Ectodermal cell (in vitro differentiated cells): ENCODE data around the gene KRT86.
"Not testable (repeated sequence)": the region's sequence is repeated elsewhere in the genome, so short reads cannot be mapped to it uniquely, and the experiment has no call there.

Experiments used
- H3K27ac ChIP-seq: 2 replicates; pipeline ENCODE4 v1.7.0; 2013; ENCODE audit warnings: mild to moderate bottlenecking, low read depth, low read length; ENCODE audit not compliant: insufficient read depth, poor library complexity, severe bottlenecking
- H3K27me3 ChIP-seq: 2 replicates; pipeline ENCODE4 v1.7.0; 2013; ENCODE audit warnings: mild to moderate bottlenecking, low read length; ENCODE audit not compliant: insufficient read depth, control insufficient read depth, poor library complexity, severe bottlenecking
- H3K36me3 ChIP-seq: one replicate; pipeline ENCODE4 v1.7.0; 2013; ENCODE audit warnings: low read length; ENCODE audit not compliant: control insufficient read depth, insufficient read depth
- H3K4me1 ChIP-seq: one replicate; pipeline ENCODE4 v1.7.0; 2013; ENCODE audit warnings: low read length; ENCODE audit not compliant: control insufficient read depth, insufficient read depth
- H3K4me3 ChIP-seq: 2 replicates; pipeline ENCODE4 v1.7.0; 2013; ENCODE audit warnings: low read depth, low read length, control low read depth; ENCODE audit not compliant: insufficient read depth
- H3K9me3 ChIP-seq: 2 replicates; pipeline ENCODE4 v1.7.0; 2013; ENCODE audit warnings: mild to moderate bottlenecking, low read length, moderate library complexity; ENCODE audit not compliant: control insufficient read depth
- WGBS, 2 experiments: methylation state at CpG; one replicate each; pipeline ENCODE4 v1.1.7; 2013; ENCODE audit warnings: missing lambda C conversion rate in 2 of 2; 5-methylcytosine and 5-hydroxymethylcytosine counted together

The KRT86 gene

DNA sequence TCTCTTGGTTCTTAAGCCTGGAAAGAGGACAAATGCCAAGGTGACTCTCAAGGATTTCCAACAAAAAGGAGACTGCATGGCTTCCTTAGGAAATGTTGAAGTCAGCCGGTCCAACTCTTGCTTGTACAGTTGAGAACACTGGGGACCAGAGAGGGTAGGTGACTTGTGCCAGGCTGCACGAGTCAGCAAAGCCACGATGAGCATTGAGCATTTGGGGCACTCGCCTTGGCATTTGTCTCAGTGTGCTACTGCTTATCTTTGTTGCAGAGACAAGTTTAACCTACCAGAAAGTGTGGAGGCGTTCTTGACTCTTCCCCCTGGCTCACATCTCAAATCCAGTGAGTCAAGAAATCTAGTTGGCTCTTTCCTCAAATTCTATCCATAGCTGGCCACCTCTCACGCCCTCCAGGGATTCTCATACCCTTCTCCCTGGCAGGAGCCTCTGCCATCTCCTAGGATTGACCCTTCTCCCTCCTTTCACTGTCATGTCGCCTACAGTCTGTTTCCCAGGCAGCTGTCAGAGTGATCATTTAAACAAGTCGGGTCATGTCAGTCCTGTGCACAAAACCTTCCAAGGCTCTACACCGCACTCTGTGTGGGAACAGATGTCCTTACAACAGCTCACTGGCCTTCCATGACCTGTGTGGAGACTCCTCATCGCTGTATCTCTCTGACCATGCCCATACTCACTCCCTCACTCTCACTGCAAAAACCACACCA lies 64.0 kb downstream of the KRT86 start:
- Histone ChIP-seq H3K4me3 (no peak overlapping the region), H3K36me3 (no peaks in the 10 kb centered on the region), H3K27ac (no peak overlapping the region), H3K4me1 (no peaks in the 10 kb centered on the region), H3K27me3 (no peaks in the 10 kb centered on the region), H3K9me3 (no peaks in the 10 kb centered on the region)
- 91 to 92% methylated on average over 10 of the region's 10 CpGs for WGBS, 2 experiments

GRCh38 chr12:52341066-52341580 lies 66.7 kb downstream of the KRT86 start:
- no peak overlapping the region for H3K27ac ChIP-seq
- H3K27me3 ChIP-seq: no peaks in the 10 kb centered on the region
- no peaks in the 10 kb centered on the region for H3K36me3 ChIP-seq
- WGBS, 2 experiments: 95 to 96% methylated on average over 14 of the region's 14 CpGs
- H3K4me3 ChIP-seq: no peak overlapping the region
- no peaks in the 10 kb centered on the region for H3K9me3 ChIP-seq
- H3K4me1 ChIP-seq: no peaks in the 10 kb centered on the region

DNA sequence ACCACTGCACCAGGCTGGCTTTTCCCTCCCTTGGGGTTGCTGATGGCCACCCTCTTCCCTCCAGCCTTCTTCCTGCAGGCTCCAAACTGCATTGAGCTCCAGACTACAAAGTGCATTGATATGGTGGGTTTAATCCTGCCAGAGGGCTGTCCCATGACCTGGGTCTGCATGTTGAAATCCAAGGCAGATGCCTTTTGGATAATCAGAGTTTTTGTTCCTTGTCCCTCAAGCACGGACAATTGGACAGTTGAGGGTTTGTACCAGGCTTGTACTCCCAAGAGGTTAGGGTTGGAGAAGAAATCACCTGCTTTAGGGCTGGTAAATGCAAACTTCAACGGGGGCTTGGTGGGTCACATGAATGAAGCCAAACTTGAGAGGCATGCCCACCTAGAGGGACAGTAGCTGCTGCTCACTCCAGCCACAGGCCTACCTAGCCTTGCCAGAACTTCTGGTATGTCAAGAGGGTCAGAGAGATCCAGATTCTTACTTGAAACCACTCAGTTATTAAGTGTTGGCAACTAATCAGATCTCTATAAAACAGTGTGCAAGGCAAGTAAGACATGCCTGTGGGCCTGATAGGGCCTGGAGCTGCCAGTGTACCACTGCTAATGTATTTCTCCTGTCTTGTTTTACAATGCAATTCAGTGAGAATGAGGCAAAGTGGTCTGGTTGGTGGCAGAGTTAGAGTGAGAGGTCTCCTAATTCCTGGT lies 68.5 kb downstream of the KRT86 start:
- Histone ChIP-seq H3K4me1 (no peaks in the 10 kb centered on the region), H3K36me3 (no peaks in the 10 kb centered on the region), H3K27me3 (no peaks in the 10 kb centered on the region), H3K27ac (no peak overlapping the region), H3K9me3 (no peaks in the 10 kb centered on the region), H3K4me3 (no peak overlapping the region)
- 86 to 96% methylated on average over 2 of the region's 2 CpGs for WGBS, 2 experiments

DNA sequence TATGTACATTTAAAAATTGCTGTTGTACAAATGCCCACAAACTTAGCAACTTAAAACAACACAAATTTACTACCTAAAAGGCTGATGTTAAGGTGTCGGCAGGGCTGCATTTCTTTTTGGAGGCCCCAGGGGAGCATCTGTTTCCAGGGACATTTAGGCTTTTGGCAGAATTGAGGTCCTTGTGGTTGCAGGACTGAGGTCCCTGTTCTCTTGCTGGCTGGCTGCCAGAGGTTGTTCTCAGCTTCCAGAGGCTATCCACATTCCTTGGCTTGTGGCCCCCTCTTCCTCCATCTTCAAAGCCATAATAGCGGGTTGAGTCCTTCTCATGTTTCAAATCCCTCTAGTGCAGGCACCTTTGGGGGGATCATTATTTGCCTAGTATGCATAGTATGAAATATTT lies 69.1 kb downstream of the KRT86 start:
- Histone ChIP-seq H3K27me3 (no peaks in the 10 kb centered on the region), H3K9me3 (no peaks in the 10 kb centered on the region), H3K27ac (no peak overlapping the region), H3K4me1 (no peaks in the 10 kb centered on the region), H3K36me3 (no peaks in the 10 kb centered on the region), H3K4me3 (no peak overlapping the region)
- WGBS, 2 experiments: 82 to 99% methylated on average over 2 of the region's 2 CpGs

- Histone ChIP-seq H3K27ac (no peak overlapping the region), H3K4me3 (no peak overlapping the region), H3K4me1 (no peaks in the 10 kb centered on the region), H3K9me3 (no peaks in the 10 kb centered on the region), H3K27me3 (no peaks in the 10 kb centered on the region), H3K36me3 (no peaks in the 10 kb centered on the region)
- WGBS, 2 experiments: 94 to 95% methylated on average over 12 of the region's 12 CpGs
Observed at GRCh38 chr12:52344111-52344510, 69.7 kb downstream of the KRT86 start.

- H3K27me3 ChIP-seq, H3K9me3 ChIP-seq, H3K4me1 ChIP-seq, H3K27ac ChIP-seq, H3K36me3 ChIP-seq, H3K4me3 ChIP-seq: not testable (repeated sequence)
- WGBS, 2 experiments: 94 to 96% methylated on average over 5 to 8 of the region's 8 CpGs
Observed at GRCh38 chr12:52345041-52345440, 70.6 kb downstream of the KRT86 start.

DNA sequence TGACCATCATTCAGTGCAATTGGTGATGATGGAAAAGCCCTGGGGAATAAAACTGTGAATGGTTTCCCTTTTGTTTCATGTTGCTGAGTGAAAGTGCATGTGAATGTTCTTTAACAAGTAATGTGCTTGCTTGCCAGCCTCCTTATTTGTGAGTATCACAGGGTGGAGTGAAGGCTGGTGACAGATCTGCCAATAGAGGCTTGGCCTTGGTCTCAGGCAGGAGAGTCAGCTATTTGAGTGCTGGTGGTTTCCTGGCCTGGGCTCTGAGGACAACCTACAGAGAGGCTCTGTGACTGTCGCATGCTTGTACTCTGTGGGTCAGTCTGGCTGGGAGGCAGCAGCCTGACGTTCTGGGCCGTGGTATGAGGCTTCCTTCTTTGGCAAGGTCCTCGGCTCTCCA lies 72.1 kb downstream of the KRT86 start:
- no peaks in the 10 kb centered on the region for H3K27me3 ChIP-seq
- WGBS, 2 experiments: 60 to 63% methylated on average over 4 of the region's 4 CpGs
- no peaks in the 10 kb centered on the region for H3K4me1 ChIP-seq
- no peak overlapping the region for H3K27ac ChIP-seq
- no peaks in the 10 kb centered on the region for H3K36me3 ChIP-seq
- no peak overlapping the region for H3K4me3 ChIP-seq
- no peaks in the 10 kb centered on the region for H3K9me3 ChIP-seq

GRCh38 chr12:52347016-52347415 lies 72.6 kb downstream of the KRT86 start:
- H3K36me3 ChIP-seq: no peaks in the 10 kb centered on the region
- no peak overlapping the region for H3K4me3 ChIP-seq
- H3K9me3 ChIP-seq: no peaks in the 10 kb centered on the region
- no peak overlapping the region for H3K27ac ChIP-seq
- no peaks in the 10 kb centered on the region for H3K4me1 ChIP-seq
- WGBS, 2 experiments: 82 to 84% methylated on average over 9 of the region's 9 CpGs
- no peaks in the 10 kb centered on the region for H3K27me3 ChIP-seq

DNA sequence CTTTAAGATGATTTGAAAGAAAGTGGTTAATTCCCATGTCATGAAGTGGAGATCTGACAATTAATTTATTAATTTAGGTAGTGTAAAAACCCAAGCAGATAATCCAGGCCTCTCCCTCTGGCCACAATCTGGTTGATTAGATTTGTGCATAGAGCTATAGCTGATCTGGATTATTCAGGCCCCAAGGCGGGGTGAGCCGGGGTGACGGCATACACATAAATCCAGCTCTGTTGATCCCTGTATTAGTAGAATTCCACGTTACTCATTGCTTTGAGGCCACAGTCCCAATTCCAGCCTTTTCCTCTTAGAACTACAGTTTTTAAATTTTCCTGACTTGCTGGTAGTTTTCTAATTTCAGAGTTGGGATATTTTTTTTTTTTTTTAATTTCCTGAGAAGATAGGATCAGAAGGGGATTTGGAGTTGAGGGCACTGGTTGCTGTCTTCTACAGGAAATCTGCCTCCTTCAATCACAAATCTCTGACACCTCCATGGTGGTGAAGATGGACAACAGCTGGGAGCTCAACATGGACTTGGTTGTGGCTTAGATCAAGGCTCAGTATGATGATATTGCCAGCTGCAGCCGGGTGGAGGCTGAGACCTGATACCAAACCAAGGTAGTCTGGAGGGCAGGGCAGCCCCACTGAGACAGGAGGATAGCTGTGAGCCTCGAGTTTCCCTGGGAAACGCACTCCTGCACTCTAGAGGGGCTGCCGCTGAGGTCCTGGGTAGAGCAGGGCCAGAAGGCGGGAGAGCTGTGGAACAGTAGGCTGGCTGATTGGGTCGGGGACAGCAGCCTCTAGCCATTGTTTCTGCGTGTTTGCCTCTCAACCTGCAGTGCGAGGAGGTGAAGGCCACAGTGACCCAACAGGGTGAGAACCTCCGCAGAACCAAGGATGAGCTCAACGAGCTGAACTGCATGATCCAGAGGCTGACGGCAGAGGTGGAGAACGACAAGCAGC lies 73.4 kb downstream of the KRT86 start:
- H3K27me3 ChIP-seq: no peaks in the 10 kb centered on the region
- H3K4me1 ChIP-seq: no peaks in the 10 kb centered on the region
- WGBS, 2 experiments: 75 to 77% methylated on average over 16 of the region's 16 CpGs
- H3K27ac ChIP-seq: no peak overlapping the region
- H3K4me3 ChIP-seq: no peak overlapping the region
- H3K9me3 ChIP-seq: no peaks in the 10 kb centered on the region
- H3K36me3 ChIP-seq: no peaks in the 10 kb centered on the region

GRCh38 chr12:52349196-52349595 lies 74.8 kb downstream of the KRT86 start:
- 93 to 94% methylated on average over 6 of the region's 6 CpGs for WGBS, 2 experiments
- H3K4me1 ChIP-seq: no peaks in the 10 kb centered on the region
- no peaks in the 10 kb centered on the region for H3K9me3 ChIP-seq
- no peak overlapping the region for H3K4me3 ChIP-seq
- H3K36me3 ChIP-seq: no peaks in the 10 kb centered on the region
- no peaks in the 10 kb centered on the region for H3K27me3 ChIP-seq
- H3K27ac ChIP-seq: no peak overlapping the region
